GM04503 (cell line): ENCODE results near the gene ETNPPL.

ENCODE experiments used
- DNase-seq: peaks from one replicate; pipeline ENCODE4 v3.0.0-alpha.2; 2012; ENCODE audit warnings: low read depth

ETNPPL gene

DNA sequence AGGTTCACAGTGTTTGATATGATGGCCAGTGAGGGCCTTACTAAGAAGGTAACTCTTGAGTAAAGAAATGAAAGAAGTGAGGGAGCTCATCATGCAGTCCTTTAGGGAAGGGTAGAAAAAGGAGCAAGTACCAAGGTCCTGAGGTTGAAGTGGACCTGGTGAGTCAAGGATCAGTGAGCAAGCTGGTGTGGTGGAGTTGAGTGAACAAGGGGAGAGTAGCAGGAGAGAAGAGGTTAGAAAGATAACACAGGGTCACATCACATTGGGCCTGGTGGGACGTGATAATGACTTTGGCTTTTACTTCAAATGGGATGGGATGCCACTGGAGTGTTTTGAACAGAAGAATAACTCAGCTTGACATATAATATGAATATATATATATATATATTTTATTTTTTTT is 67.8 kb downstream of the ETNPPL start:
- DNase-seq: no peak

DNA sequence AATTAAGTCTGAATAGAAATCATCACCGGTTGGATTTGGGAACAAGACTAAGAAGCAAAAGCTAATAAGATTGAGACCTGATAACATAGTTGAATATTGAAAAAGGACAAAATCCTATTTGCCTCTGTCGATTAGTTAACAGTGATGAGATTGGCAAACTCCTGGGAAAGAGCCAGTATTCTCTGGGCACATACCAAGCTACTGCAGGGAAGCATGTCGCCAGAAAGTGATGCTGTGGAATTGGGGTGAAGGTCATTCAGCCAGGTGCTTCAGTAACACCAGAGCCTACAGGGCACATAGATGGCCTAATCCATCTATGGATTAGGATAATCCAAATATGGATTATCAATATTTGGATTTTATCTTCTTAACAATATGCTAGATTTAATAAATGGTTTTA is 68.4 kb downstream of the ETNPPL start:
- DNase-seq: no peak

DNA sequence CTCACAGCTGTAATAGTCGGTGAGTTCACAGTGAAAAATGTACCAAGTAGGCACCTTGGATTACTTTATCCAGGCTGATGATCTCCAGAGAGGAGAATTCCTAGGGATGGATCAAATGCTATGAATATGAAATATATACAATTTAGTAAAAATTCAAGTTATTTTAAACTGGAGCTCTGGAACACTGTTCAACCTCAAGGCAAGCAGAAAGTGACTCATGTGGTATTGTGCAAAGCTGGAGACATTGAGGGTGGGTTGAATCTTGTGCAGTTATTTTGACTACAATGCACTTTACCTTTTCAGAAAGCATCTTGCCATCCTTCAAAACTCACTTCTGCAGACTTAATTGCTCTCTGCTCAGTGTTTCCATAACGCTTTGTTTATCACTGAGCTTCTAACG is 69.0 kb downstream of the ETNPPL start:
- no peak for DNase-seq

DNA sequence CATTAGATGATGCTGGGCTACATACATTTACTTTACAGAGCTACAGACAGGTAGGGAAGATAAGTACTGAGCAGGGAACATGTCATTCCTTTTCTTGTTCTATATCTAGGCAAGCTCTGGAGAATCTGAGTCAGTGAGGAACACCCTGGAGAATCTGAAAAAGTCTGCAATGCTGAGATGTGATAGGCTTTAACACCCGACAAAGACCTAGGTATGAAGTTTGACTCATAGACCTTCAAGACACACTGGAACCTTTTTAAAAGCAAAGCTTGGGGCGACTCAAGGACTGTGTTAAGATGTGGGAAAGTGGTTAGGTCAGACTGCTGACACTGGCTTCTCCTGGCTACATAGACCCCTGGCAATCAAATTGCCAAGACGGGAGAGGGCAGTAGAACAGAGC is 69.6 kb downstream of the ETNPPL start:
- DNase-seq: no peak
